PC-9 (cell line): Measurements from ENCODE around the gene KCNJ11. TPM values are rescaled to one million over a fixed set of nuclear protein-coding genes. Genes with fewer than 3 reads are reported as not detected.

Experiments
- BruUV-seq: library from RNA; stranded (reverse); fragments of 400-500 nt; replicated peaks from 2 replicates; lab custom pipeline; 2021; lab: Mats Ljungman, UMichigan
- CTCF ChIA-PET: fragments of 300-600 bp; sonication (Branson Sonifier 250); formaldehyde crosslinking; loops from one replicate; lab custom pipeline; 2022; ENCODE audit warnings: antibody characterized with exemption; lab: Charles Lee
- POLR2A ChIA-PET: fragments of 300-600 bp; sonication (Branson Sonifier 250); formaldehyde crosslinking; loops from one replicate; lab custom pipeline; 2022; ENCODE audit warnings: antibody characterized with exemption; ENCODE audit not compliant: unreplicated experiment; lab: Charles Lee
- DNase-seq, 2 experiments: peaks; one replicate each; pipeline versions ENCODE4 v3.0.0 to v3.0.0-alpha.2; 2015 to 2022; ENCODE audit warnings: mixed read lengths in 1 of 2
- H2AFZ ChIP-seq: fragments of 200-600 bp; sonication (generic); 2 replicates; pipeline ENCODE4 v1.8.1; 2017; ENCODE audit warnings: antibody characterized with exemption
- H3F3A ChIP-seq: fragments of 200-600 bp; sonication (generic); 2 replicates; pipeline ENCODE4 v1.8.1; 2017; ENCODE audit warnings: antibody characterized with exemption, mild to moderate bottlenecking, low read depth; ENCODE audit not compliant: insufficient read depth
- H3K27ac ChIP-seq: fragments of 200-600 bp; sonication (generic); 2 replicates; pipeline ENCODE4 v1.6.1; 2016; ENCODE audit warnings: mixed run types
- H3K27me3 ChIP-seq: fragments of 200-600 bp; sonication (generic); 2 replicates; pipeline ENCODE4 v1.6.1; 2016; ENCODE audit warnings: low read depth, mixed run types; ENCODE audit not compliant: insufficient read depth
- H3K36me3 ChIP-seq: fragments of 200-600 bp; sonication (generic); 2 replicates; pipeline ENCODE4 v1.6.1; 2016; ENCODE audit warnings: low read depth, mixed run types
- H3K4me1 ChIP-seq: fragments of 200-600 bp; sonication (generic); replicated peaks from 2 replicates; pipeline ENCODE4 v1.6.1; 2016; ENCODE audit warnings: mixed run types; ENCODE audit not compliant: insufficient read depth
- H3K4me2 ChIP-seq: fragments of 200-600 bp; sonication (generic); 2 replicates; pipeline ENCODE4 v1.6.1; 2017; ENCODE audit warnings: mixed run types
- H3K4me3 ChIP-seq: fragments of 200-600 bp; sonication (generic); 2 replicates; pipeline ENCODE4 v1.6.1; 2016; ENCODE audit warnings: mixed run types
- H3K79me2 ChIP-seq: fragments of 200-600 bp; sonication (generic); 2 replicates; pipeline ENCODE4 v1.6.1; 2017; ENCODE audit warnings: low read depth, mixed run types
- H3K9me2 ChIP-seq: fragments of 200-600 bp; sonication (generic); 2 replicates; pipeline ENCODE4 v1.8.1; 2017; ENCODE audit warnings: mild to moderate bottlenecking; ENCODE audit not compliant: insufficient read depth
- H3K9me3 ChIP-seq: fragments of 200-600 bp; sonication (generic); 2 replicates; pipeline ENCODE4 v1.8.1; 2016; ENCODE audit warnings: low read depth; ENCODE audit not compliant: insufficient read depth
- H4K20me1 ChIP-seq: fragments of 200-600 bp; sonication (generic); 2 replicates; pipeline ENCODE4 v1.8.1; 2017; ENCODE audit not compliant: insufficient read depth
- EZH2 ChIP-seq: fragments of 200-600 bp; sonication (generic); IDR thresholded peaks from 2 replicates; pipeline ENCODE4 v1.8.0; 2017; ENCODE audit warnings: antibody characterized with exemption, low read depth
- intact Hi-C: fragments of 100-400 bp; cut with micrococcal nuclease; formaldehyde crosslinking; loops from one replicate; pipeline ENCODE4 v1.10.0; 2022; ENCODE audit not compliant: unreplicated experiment
- total RNA-seq: library from RNA; stranded (reverse); gene quantifications from 2 replicates; pipeline ENCODE4 v1.2.3, GENCODE V29; 2021
- TF ChIP-seq, protein P1 (sequence below): fragments of 200-600 bp; sonication (generic); conservative IDR thresholded peaks from 2 replicates; pipeline ENCODE4 v1.6.1; 2017; ENCODE audit warnings: mixed run types, antibody characterized with exemption, mild to moderate bottlenecking, moderate library complexity

KCNJ11 gene
- total RNA-seq, 1 experiment from 2014 or later = 0.26 TPM

DNA sequence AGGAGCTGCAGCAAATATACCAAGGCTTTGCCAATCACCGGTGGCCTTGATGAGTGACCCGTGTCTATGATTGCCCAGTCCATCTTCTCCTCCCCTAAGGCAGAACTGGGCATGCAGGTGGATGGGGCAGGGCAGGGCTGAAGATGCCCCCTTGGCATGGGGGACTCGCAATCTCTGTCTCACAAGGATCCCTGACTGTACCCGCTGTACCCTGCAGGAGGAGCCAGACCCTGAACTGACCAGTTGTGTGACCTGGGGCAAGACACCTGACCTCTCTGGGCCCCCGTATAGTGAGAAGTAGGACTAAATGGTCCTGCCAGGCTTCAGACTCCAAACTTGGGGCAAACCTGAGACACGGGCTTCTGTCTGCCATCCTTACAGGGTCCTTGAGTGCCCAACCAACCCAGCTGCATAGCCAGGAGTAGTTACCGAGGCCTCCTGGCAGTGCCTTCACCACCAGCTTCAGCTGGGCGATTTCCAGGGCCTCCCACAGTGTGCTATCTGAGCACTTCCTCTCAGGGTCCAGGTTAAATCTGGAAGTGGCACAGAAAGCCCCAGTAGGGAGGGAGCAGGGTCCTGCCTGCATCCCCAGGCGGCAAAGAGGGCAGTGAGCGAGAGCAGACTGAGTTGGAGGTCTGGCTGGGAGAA, 6.4 kb upstream of the KCNJ11 start:
- ChIA-PET CTCF (no interaction called here), POLR2A (no interaction called here)
- no TSS peak for BruUV-seq

DNA sequence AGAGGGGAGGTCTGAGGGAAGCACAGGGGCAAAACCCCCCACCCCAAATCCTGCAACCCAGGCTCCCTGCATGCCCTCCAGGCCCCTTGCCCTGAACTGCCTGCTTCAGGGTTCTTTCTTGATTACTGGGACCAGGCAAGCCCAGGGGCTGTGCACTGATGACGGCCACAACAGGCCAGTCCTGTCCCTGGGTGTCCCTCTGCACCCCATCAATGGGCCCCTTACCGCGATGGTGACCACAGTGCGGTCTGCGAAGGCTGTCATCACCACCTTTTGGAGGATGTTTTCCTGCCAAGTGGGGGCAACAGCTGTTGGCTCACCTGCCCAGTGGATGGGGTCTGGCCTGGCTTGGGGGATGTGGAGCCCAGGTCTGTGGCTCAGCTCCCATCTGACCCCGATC, 5.0 kb upstream of the KCNJ11 start:
- Histone ChIP-seq H3K4me1 (no peaks in the 10 kb centered on the region), H3K27ac (no peak overlapping the region), H3K4me2 (no peak overlapping the region), H3K36me3 (no peaks in the 10 kb centered on the region), H3K9me3 (no peaks in the 10 kb centered on the region), H3K27me3 (peaks cover 22% of the 10 kb centered on the region), H3F3A (0 out of 2 replicates have a peak, but pooled peaks cover 5% of the 10 kb centered on the region), H4K20me1 (no peaks in the 10 kb centered on the region; the same call in 1 of the 2 replicates), H3K79me2 (no peaks in the 10 kb centered on the region), H2AFZ (no peak overlapping the region), H3K9me2 (no peaks in the 10 kb centered on the region), H3K4me3 (no peak overlapping the region)
- TF ChIP-seq, protein P1, sequence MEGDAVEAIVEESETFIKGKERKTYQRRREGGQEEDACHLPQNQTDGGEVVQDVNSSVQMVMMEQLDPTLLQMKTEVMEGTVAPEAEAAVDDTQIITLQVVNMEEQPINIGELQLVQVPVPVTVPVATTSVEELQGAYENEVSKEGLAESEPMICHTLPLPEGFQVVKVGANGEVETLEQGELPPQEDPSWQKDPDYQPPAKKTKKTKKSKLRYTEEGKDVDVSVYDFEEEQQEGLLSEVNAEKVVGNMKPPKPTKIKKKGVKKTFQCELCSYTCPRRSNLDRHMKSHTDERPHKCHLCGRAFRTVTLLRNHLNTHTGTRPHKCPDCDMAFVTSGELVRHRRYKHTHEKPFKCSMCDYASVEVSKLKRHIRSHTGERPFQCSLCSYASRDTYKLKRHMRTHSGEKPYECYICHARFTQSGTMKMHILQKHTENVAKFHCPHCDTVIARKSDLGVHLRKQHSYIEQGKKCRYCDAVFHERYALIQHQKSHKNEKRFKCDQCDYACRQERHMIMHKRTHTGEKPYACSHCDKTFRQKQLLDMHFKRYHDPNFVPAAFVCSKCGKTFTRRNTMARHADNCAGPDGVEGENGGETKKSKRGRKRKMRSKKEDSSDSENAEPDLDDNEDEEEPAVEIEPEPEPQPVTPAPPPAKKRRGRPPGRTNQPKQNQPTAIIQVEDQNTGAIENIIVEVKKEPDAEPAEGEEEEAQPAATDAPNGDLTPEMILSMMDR = no peak
- TF ChIP-seq EZH2 = no peak
- ChIA-PET POLR2A (no interaction called here), CTCF (no interaction called here)
- BruUV-seq = no TSS peak
- intact Hi-C loops = no loop called here
- no peak for DNase-seq

More for the DNA sequence above, 6.4 kb upstream of the KCNJ11 start:
- no peak for TF ChIP-seq EZH2
- TF ChIP-seq, protein P1 = no peak
- Histone ChIP-seq H3K79me2 (no peaks in the 10 kb centered on the region), H2AFZ (no peak overlapping the region), H3K36me3 (no peaks in the 10 kb centered on the region), H3F3A (0 out of 2 replicates have a peak, but pooled peaks cover 4% of the 10 kb centered on the region), H3K9me3 (no peaks in the 10 kb centered on the region), H4K20me1 (no peaks in the 10 kb centered on the region; the same call in 1 of the 2 replicates), H3K4me3 (no peak overlapping the region), H3K27me3 (peaks cover 26% of the 10 kb centered on the region), H3K27ac (no peak overlapping the region), H3K4me2 (no peak overlapping the region), H3K4me1 (no peaks in the 10 kb centered on the region), H3K9me2 (no peaks in the 10 kb centered on the region)
- no peak for DNase-seq
- intact Hi-C loops = no loop called here

DNA sequence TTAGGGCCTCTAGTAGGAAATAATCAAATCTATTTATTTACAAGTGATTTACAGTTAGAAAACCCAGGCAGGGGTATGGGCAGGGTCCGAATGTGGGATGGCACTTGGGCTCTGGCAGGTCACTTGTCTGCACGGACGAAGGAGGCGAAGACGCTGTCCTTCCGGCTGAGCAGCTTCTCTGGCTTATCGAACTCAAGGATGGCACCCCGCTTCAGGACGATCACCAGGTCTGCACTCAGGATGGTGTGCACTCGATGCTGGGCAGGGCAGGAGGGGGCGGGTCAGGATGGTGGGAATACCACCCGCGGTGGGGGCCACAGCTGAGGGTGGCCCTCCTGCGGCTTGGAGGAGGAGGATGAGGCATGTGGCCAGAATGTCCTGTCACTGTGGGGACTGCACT, 4.4 kb upstream of the KCNJ11 start:
- H4K20me1 ChIP-seq = no peaks in the 10 kb centered on the region; the same call in 1 of the 2 replicates
- no peaks in the 10 kb centered on the region for H3K79me2 ChIP-seq
- no peak overlapping the region for H3K4me2 ChIP-seq
- ChIA-PET CTCF (no interaction called here), POLR2A (no interaction called here)
- peaks cover 21% of the 10 kb centered on the region for H3K27me3 ChIP-seq
- H3K9me3 ChIP-seq = no peaks in the 10 kb centered on the region
- no TSS peak for BruUV-seq
- no peak overlapping the region for H3K27ac ChIP-seq
- H3K4me3 ChIP-seq = no peak overlapping the region
- no peaks in the 10 kb centered on the region for H3K9me2 ChIP-seq
- DNase-seq = no peak
- no peaks in the 10 kb centered on the region for H3K4me1 ChIP-seq
- no peaks in the 10 kb centered on the region for H3K36me3 ChIP-seq
- no peak overlapping the region for H2AFZ ChIP-seq
- H3F3A ChIP-seq = 0 out of 2 replicates have a peak, but pooled peaks cover 5% of the 10 kb centered on the region
- TF ChIP-seq, protein P1 = no peak
- no peak for TF ChIP-seq EZH2
- intact Hi-C loops = no loop called here
